GM19351 (cell line): Measurements from ENCODE around the gene METAP2.

Source experiments
- ATAC-seq: cut with Tn5 transposase; IDR thresholded peaks from one replicate; pipeline ENCODE4 v1.9.1; 2021; ENCODE audit warnings: mild to moderate bottlenecking, moderate library complexity; ENCODE audit not compliant: unreplicated experiment

METAP2 gene

DNA sequence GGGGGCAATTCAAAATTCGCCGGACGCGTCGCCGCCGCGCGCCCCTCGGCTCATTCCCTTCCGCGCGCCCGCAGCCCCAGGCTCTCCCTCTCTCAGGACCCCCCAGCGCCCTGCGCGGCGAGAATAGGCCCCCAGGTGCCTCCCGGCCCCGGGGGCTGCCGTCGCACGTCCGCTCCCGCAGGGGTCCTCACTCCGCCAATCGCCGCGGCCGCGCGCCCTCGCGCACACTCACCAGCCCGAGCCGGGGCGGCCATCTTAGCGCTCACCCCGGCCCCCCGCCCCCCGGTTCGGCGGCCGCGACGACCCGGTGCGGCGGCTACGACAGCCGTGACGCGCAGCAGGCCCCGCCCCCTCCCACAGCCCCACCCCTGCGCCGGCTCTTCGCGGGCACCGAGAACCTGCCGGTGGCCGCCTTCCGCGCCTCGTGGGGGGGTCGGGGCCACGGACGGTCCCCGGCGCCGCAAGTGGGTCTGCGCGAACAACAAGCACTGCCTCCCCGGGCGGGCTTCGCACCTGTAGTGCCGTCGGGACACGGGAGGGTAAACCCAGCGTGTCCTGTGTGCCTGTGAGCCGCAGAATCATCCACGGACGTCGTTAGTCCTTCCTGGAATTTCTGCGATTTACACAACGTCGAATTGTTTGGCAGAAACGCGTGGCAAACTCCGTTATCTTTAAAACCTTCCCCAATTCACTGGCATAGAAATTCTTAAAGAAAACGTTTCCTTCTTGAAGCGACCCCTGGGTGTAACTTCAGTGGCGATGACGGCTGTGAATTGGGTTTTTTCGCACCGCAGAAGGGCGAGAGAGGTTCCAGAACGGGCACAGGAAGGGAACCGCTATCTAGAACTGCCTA is 74.8 kb downstream of the METAP2 start:
- ATAC-seq: no peak

DNA sequence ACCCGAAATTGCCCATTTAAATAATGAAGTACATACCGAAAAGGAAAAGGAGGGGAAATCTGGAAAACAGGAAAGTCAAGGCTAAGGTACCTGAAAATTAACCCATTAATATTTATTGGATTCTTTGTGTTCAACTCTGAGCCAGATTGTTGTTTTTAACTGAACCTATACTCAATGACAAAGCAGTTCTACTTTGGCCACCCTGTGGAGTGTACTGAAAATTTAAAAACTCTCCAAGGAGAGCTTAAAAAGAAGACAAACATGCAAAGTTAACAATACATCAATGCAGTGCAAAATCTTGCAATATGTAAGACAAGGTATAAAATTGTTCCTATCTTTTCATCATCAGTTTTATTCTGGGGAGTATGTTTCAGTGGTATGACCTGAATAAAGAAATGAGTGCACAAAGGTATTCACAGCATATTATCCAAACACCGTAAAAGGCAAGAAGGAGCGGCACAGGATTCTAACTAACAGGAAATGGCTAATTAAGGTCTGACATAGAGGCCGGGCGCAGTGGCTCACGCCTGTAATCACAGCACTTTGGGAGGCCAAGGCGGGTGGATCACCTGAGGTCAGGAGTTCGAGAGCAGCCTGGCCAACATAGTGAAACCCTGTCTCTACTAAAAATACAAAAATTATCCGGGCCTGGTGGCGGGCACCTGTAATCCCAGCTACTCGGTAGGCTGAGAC is 75.6 kb downstream of the METAP2 start:
- no peak for ATAC-seq

DNA sequence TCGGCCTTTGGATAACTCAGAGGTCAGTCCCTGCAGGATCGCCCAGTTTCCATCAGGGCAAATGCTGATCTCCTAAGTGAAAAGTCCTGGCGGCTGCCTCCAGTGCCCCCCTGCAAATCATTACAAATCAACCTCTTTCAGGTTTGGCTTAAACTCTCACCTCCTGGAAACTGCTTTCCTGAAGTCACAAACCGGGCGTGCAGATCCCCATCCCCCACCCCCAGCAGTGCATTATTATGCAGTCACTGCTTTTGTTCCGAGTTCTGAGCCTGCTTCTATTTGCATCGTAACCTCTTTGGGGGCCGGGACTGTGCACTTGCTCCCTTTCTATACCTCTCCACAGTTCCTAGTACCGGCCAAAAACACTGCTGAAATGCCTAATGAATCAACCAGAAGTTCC is 77.4 kb downstream of the METAP2 start, which contains the start of gene USP44:
Gene USP44 (minus strand): TSS at position 172 of the 400 bp plus-strand sequence. CDS start 17,220 bp downstream, outside the sequence.
- ATAC-seq: no peak

DNA sequence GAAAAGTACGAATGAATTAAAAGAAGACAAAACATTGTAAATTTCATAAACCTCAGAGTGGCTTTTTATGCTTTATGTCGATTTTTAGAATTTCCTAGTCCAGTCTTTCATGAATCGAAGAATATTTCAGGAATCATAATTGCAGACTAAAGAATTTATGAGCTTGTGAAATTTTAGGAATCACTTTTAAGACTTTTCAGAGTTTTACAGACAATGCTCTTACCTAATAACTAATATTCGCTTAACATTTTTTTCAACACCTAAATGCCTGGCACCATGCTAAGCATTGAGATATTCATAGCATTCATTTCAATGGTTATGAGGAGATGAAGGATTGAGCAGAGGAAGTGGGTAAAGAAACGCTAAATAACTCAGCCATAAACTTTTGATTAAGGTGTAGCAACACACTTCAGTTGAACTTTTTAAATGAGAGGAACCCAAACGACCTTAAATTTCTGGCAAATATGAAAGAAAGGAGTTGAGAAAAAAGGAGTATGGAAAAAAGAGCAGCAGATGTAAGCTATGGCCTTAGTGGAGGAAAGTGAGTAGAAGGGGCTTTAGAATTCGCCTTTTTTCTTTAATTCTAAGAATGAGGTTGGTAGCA is 78.1 kb downstream of the METAP2 start:
- no peak for ATAC-seq

DNA sequence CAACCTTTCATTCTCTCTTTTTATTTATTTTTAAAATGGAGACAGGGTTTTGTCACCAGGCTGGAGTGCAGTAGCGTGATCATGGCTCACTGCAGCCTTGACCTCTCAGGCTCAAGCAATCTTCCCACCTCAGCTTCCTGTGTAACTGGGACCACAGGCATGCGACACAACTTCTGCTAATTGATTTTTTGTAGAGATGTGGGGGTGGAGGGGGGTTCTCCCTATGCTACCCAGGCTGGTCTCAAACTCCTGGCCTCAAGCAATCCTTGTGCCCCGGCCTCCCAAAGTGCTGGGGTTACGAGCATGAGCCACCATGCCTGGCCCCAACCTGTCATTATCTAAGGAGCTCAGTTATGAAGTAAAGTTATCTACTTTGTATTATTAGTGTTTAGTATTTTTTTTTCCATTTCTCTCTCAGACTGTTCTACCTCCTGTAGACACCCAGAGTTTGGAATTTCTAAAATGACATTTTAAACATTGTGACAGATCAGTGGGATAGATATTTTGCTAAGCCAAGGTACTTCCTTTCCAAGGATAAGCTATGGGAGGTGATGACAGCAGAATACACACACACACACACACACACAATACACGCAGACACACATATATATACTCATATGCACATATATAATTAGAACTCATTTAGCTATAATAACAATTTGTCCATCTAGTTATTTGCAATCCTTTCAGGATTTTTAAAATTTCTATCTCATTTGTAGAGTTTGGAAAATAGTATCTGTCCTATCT is 79.4 kb downstream of the METAP2 start:
- no peak for ATAC-seq

DNA sequence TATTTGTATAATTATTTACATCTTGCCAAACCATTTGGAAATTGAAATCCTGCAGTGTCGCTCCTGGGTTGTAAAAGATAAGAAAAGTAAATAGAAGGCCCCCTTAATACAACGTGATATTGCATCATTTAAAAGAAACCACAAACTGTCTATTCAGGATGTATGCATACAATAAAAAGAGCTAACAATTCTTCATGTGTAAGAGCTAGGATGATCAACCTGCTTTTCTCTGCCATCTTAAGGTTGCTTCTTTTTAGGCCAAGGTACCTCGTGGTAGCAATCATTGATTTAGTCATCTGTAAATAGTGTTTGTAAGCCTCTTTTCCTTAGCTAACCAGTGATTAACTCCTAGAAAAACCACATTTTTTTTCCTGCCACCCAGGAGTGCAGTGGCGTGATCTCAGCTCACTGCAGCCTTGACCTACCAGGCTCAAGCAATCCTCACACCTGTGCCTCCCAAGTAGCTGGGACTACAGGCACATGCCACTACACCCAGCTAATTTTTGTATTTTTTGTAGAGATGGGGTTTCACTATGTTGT is 80.7 kb downstream of the METAP2 start:
- no peak for ATAC-seq

DNA sequence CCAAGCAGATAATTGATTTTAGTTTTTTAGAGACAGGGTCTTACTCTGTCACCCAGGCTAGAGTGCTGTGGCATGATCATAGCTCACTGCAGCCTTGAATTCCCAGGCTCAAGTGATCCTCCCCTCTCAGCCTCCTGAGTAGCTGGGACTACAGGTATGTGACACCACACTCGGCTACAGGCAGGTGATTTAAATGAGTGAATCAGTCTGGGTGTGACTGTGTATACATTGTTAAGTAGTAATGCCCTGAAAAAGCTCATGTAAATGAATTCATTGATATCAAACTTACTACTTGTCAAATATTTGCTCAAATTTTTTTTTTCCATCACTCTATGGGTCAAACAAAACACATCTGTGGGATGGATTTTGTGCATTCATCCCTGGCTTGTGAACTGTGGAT is 83.7 kb downstream of the METAP2 start:
- ATAC-seq: no peak
